ENCODE results near the gene NIT1. TPM values are rescaled to one million over a fixed set of nuclear protein-coding genes. Genes with fewer than 3 reads are reported as not detected.

The NIT1 gene
- total and polyA plus RNA-seq, 7 donors, result 20.1 to 43.8 (median 30.7) TPM

GRCh38 chr1:161168906-161169305 lies 51.0 kb downstream of the NIT1 start:
- ATAC-seq (no peak), DNase-seq (peak in 1 of 2 donors; percentile 3)
- TF ChIP-seq CTCF (IDR thresholded peaks at IDR 0.05), result no peak
- WGBS, 3 donors, result 92 to 93% (median 93%) methylated on average over 9 of the region's 9 CpGs
- Histone ChIP-seq H3K27me3 (ENCODE audit: insufficient read depth in 3 of 3, low read length in 2 of 3) (no peaks in the 10 kb centered on the region), H3K4me1 (peaks cover 32% of the 10 kb centered on the region), H3K27ac (no peak overlapping the region), H3K9me3 (no peaks in the 10 kb centered on the region), H3K36me3 (ENCODE audit: insufficient read depth in 1 of 2, low read depth in 1 of 2) (peaks cover 6 to 75% of the 10 kb centered on the region in 2 donors), H3K4me3 (no peak overlapping the region)
- intact Hi-C loops (cut with DNase I), result no loop called here

Other genes with a start within 250 kb of the NIT1 start
- 1 to 10 TPM in 1 of 4 donors, under 1 TPM in 2, not detected in 1; 0.47 to 2.6 (median 0.63) TPM for gene ITLN1, start 232.9 kb upstream of the NIT1 start, total RNA-seq
- 1 to 10 TPM in 1 of 3 donors, under 1 TPM in 2; 0.09 to 1.8 (median 0.84) TPM for gene ITLN1, start 232.9 kb upstream of the NIT1 start, polyA plus RNA-seq
- gene ITLN2, start 163.3 kb upstream of the NIT1 start, total RNA-seq, result not detected
- not detected for gene ITLN2, start 163.3 kb upstream of the NIT1 start, polyA plus RNA-seq
- gene F11R, start 97.0 kb upstream of the NIT1 start, total RNA-seq, result 10 to 100 TPM in 1 of 4 donors, 1 to 10 TPM in 3; 5.1 to 13.8 (median 8.6) TPM
- 1 to 10 TPM; 2.9 to 5.2 (median 3.6) TPM for gene F11R, start 97.0 kb upstream of the NIT1 start, polyA plus RNA-seq
- gene TSTD1, start 79.1 kb upstream of the NIT1 start, total RNA-seq, result 10 to 100 TPM in 2 of 4 donors, 1 to 10 TPM in 2; 2.5 to 33.9 (median 8.2) TPM
- gene TSTD1, start 79.1 kb upstream of the NIT1 start, polyA plus RNA-seq, result 10 to 100 TPM in 2 of 3 donors, 1 to 10 TPM in 1; 9.3 to 20.5 (median 10.4) TPM
- 10 to 100 TPM; 29.8 to 50.6 (median 37.3) TPM for gene USF1, start 72.1 kb upstream of the NIT1 start, total RNA-seq
- gene USF1, start 72.1 kb upstream of the NIT1 start, polyA plus RNA-seq, result 10 to 100 TPM; 40.0 to 68.1 (median 58.8) TPM
- 1 to 10 TPM; 1.6 to 3.3 (median 1.8) TPM for gene ARHGAP30, start 48.2 kb upstream of the NIT1 start, total RNA-seq
- under 1 TPM; 0.44 to 0.73 (median 0.47) TPM for gene ARHGAP30, start 48.2 kb upstream of the NIT1 start, polyA plus RNA-seq
- not detected for gene NECTIN4, start 28.5 kb upstream of the NIT1 start, total RNA-seq
- under 1 TPM in 2 of 3 donors, not detected in 1; 0.01 to 0.03 TPM for gene NECTIN4, start 28.5 kb upstream of the NIT1 start, polyA plus RNA-seq
- gene KLHDC9, start 19.7 kb upstream of the NIT1 start, total RNA-seq, result 1 to 10 TPM; 1.4 to 5.9 (median 3.5) TPM
- 1 to 10 TPM in 2 of 3 donors, under 1 TPM in 1; 0.34 to 2.7 (median 1.8) TPM for gene KLHDC9, start 19.7 kb upstream of the NIT1 start, polyA plus RNA-seq
- gene PFDN2, start 68 bp upstream of the NIT1 start, total RNA-seq, result 100 to 1,000 TPM in 3 of 4 donors, 10 to 100 TPM in 1; 60.2 to 144 (median 124) TPM
- 100 to 1,000 TPM; 191 to 759 (median 235) TPM for gene PFDN2, start 68 bp upstream of the NIT1 start, polyA plus RNA-seq
- 10 to 100 TPM; 30.4 to 70.8 (median 51.5) TPM for gene DEDD, start 14.6 kb downstream of the NIT1 start, total RNA-seq
- gene DEDD, start 14.6 kb downstream of the NIT1 start, polyA plus RNA-seq, result 10 to 100 TPM; 45.8 to 65.4 (median 63.5) TPM
- gene UFC1, start 35.9 kb downstream of the NIT1 start, total RNA-seq, result 10 to 100 TPM; 56.6 to 76.2 (median 63.9) TPM
- gene UFC1, start 35.9 kb downstream of the NIT1 start, polyA plus RNA-seq, result 100 to 1,000 TPM in 1 of 3 donors, 10 to 100 TPM in 2; 98.2 to 141 (median 99.6) TPM
- 10 to 100 TPM; 13.4 to 26.5 (median 23.2) TPM for gene USP21, start 41.4 kb downstream of the NIT1 start, total RNA-seq
- 10 to 100 TPM; 16.7 to 47.3 (median 22.9) TPM for gene USP21, start 41.4 kb downstream of the NIT1 start, polyA plus RNA-seq
- gene PPOX, start 48.3 kb downstream of the NIT1 start, total RNA-seq, result 10 to 100 TPM in 1 of 4 donors, 1 to 10 TPM in 3; 4.8 to 12.8 (median 6.9) TPM
- gene PPOX, start 48.3 kb downstream of the NIT1 start, polyA plus RNA-seq, result 10 to 100 TPM in 1 of 3 donors, 1 to 10 TPM in 2; 6.0 to 13.1 (median 7.5) TPM
- 10 to 100 TPM; 16.3 to 32.8 (median 28.9) TPM for gene B4GALT3, start 59.4 kb downstream of the NIT1 start, total RNA-seq
- gene B4GALT3, start 59.4 kb downstream of the NIT1 start, polyA plus RNA-seq, result 10 to 100 TPM; 29.3 to 48.1 (median 30.9) TPM
- 1 to 10 TPM; 1.3 to 8.9 (median 5.2) TPM for gene ADAMTS4, start 80.9 kb downstream of the NIT1 start, total RNA-seq
- gene ADAMTS4, start 80.9 kb downstream of the NIT1 start, polyA plus RNA-seq, result 1 to 10 TPM in 1 of 3 donors, under 1 TPM in 2; 0.88 to 1.3 (median 0.92) TPM
- 100 to 1,000 TPM; 204 to 336 (median 272) TPM for gene NDUFS2, start 84.3 kb downstream of the NIT1 start, total RNA-seq
- gene NDUFS2, start 84.3 kb downstream of the NIT1 start, polyA plus RNA-seq, result 100 to 1,000 TPM; 207 to 270 (median 232) TPM
- gene FCER1G, start 97.2 kb downstream of the NIT1 start, total RNA-seq, result 10 to 100 TPM in 2 of 4 donors, 1 to 10 TPM in 2; 3.3 to 11.3 (median 9.7) TPM
- 10 to 100 TPM in 2 of 3 donors, 1 to 10 TPM in 1; 8.3 to 23.5 (median 12.4) TPM for gene FCER1G, start 97.2 kb downstream of the NIT1 start, polyA plus RNA-seq
- under 1 TPM in 1 of 4 donors, not detected in 3; 0.86 TPM for gene APOA2, start 105.5 kb downstream of the NIT1 start, total RNA-seq
- not detected for gene APOA2, start 105.5 kb downstream of the NIT1 start, polyA plus RNA-seq
- 10 to 100 TPM; 10.0 to 39.2 (median 27.5) TPM for gene TOMM40L, start 108.0 kb downstream of the NIT1 start, total RNA-seq
- 10 to 100 TPM; 26.4 to 38.3 (median 32.4) TPM for gene TOMM40L, start 108.0 kb downstream of the NIT1 start, polyA plus RNA-seq
- gene NR1I3, start 120.1 kb downstream of the NIT1 start, total RNA-seq, result not detected
- gene NR1I3, start 120.1 kb downstream of the NIT1 start, polyA plus RNA-seq, result under 1 TPM; 0.17 to 0.42 (median 0.25) TPM
- gene PCP4L1, start 140.6 kb downstream of the NIT1 start, total RNA-seq, result under 1 TPM in 1 of 4 donors, not detected in 3; 0.45 TPM
- gene PCP4L1, start 140.6 kb downstream of the NIT1 start, polyA plus RNA-seq, result under 1 TPM; 0.21 to 0.28 (median 0.25) TPM
- gene MPZ, start 191.9 kb downstream of the NIT1 start, total RNA-seq, result 1 to 10 TPM in 2 of 4 donors, under 1 TPM in 2; 0.30 to 2.6 (median 1.2) TPM
- 1 to 10 TPM; 1.0 to 2.4 (median 1.9) TPM for gene MPZ, start 191.9 kb downstream of the NIT1 start, polyA plus RNA-seq
- gene SDHC, start 196.3 kb downstream of the NIT1 start, total RNA-seq, result 100 to 1,000 TPM; 230 to 354 (median 261) TPM
- 100 to 1,000 TPM; 183 to 362 (median 220) TPM for gene SDHC, start 196.3 kb downstream of the NIT1 start, polyA plus RNA-seq
- not detected for gene CFAP126, start 249.8 kb downstream of the NIT1 start, total RNA-seq
- gene CFAP126, start 249.8 kb downstream of the NIT1 start, polyA plus RNA-seq, result under 1 TPM in 1 of 3 donors, not detected in 2; 0.16 TPM

All from psoas muscle (tissue), 8 donors.